Cardiac fibroblast (primary cell): ENCODE data around the gene NAGA.

ENCODE experiments used
- DNase-seq, 2 donors: peaks; one replicate each; pipeline versions ENCODE4 v3.0.0 to v3.0.0-alpha.2; 2010; ENCODE audit warnings: low read depth in 2 of 2
- H3K4me3 ChIP-seq, 2 donors: replicated peaks in 1 of 2; 1 replicate in 1 of 2; 2 replicates in 1 of 2; pipeline ENCODE4 v1.5.1; 2011; ENCODE audit warnings: low read depth in 2 of 2, low read length in 2 of 2, mild to moderate bottlenecking in 2 of 2, moderate library complexity in 1 of 2
- TF ChIP-seq, protein P1 (sequence below): IDR thresholded peaks from one replicate; pipeline ENCODE4 v1.5.1; 2011; ENCODE audit warnings: low read depth, mild to moderate bottlenecking, low read length, inconsistent platforms

The NAGA gene

DNA sequence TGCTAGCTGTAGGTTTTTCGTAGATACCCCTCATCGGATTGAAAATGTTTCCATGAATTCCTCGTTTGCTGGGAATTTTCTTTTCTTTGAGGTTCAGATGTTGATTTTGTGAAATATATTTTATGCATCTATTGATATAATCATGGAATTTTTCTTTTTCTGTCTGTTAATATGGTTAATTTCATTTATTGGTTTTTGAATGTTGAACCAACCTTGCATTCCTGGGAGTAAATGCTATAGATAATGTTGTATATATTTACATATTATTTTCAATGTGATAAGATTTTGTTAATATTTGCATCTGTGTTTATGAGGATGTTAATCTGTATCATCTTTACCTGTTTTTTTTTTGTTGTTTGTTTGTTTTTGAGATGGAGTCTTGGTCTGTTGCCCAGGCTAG lies 30.6 kb upstream of the NAGA start:
- TF ChIP-seq, protein P1, sequence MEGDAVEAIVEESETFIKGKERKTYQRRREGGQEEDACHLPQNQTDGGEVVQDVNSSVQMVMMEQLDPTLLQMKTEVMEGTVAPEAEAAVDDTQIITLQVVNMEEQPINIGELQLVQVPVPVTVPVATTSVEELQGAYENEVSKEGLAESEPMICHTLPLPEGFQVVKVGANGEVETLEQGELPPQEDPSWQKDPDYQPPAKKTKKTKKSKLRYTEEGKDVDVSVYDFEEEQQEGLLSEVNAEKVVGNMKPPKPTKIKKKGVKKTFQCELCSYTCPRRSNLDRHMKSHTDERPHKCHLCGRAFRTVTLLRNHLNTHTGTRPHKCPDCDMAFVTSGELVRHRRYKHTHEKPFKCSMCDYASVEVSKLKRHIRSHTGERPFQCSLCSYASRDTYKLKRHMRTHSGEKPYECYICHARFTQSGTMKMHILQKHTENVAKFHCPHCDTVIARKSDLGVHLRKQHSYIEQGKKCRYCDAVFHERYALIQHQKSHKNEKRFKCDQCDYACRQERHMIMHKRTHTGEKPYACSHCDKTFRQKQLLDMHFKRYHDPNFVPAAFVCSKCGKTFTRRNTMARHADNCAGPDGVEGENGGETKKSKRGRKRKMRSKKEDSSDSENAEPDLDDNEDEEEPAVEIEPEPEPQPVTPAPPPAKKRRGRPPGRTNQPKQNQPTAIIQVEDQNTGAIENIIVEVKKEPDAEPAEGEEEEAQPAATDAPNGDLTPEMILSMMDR, result no peak
- no peak overlapping the region for H3K4me3 ChIP-seq
- no peak for DNase-seq

DNA sequence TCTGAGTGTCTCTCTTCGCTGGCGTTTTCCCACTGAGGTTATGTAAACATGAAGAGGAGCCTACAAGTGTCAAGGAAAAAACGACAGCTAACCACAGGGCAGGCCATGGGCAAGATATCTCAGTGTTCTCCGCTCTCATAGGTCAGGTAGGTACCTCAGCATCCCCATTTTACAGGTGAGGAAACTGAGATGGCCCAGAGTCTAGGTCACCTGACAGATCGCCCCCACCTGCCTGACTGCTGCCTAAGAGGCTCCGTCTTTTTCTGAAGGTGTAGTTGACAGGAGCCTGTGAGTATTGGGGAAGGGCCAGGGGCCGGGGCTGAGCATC lies 20.8 kb upstream of the NAGA start:
- no peak for DNase-seq
- TF ChIP-seq, protein P1, result no peak

DNA sequence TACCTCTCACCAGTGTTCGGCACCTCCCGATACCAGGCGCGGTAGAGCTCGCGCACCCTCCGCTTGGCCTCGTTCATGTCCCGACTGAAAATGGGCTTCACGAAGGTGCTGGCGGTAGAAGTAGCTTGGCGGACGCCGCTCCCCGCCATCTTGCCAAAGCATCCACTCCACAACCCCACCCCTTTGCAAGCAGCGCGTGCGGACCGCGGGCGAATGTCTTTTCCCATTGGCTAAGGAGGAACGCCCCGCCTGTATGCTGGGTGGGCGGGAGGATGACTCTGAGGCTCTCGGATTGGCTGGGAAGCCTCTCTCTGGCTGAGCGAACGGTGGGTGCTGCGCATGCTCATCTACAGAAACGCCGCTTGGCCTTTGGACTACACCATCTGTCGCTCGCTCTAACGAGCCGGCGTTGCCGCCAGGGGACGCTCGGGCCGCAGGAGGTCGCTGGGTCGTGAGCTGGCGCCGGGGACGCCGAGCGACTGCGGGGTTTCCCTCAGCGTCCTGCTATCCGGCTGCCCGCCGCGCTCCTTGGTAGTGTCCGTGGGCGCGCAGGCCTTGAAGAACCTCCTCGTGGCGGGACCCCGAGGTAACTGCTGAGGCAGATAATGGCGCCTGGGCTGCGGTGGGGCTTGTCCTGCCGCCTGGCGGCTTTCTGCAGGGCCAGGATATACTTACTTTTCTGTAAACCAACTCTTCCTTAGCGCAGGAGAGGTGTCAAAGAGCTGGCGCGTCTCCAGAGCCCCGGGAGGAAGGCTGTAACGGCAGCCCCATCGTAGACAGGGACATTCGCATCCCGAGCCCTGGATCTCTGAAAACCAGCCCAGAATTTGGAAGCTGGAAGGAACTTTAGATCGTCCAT lies 20.2 kb upstream of the NAGA start, which contains the start of gene NDUFA6:
Gene NDUFA6, minus strand, starts transcription at position 177 of the 859 bp plus-strand sequence. Its CDS starts 28 bp downstream, at position 149.
- peak within 1 kb of the TSS; percentile 93 to 96 for H3K4me3 ChIP-seq
- TF ChIP-seq, protein P1, result peak; percentile 63
- peak; percentile 99 for DNase-seq

More for the DNA sequence above, 20.8 kb upstream of the NAGA start:
- H3K4me3 ChIP-seq, result peak overlapping the region; percentile 93 to 96

DNA sequence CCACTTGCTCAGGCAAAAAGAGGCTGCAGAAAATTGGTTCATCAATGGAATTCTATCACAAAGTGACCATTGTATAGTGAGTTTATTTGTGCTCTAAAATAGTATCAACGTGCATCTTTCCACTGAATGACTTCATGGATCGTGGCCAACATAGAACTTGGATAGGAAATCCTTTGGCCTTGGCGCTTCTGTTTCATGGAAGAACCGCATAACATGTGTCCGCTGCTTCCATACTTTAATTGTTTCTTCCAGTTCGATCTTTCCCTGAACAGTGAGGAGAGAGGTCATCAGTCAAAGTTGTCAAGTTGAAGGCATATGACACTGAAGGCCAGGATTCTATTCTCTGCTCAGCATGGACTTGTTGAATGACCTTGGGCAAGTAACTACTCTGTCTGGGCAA lies 15.4 kb upstream of the NAGA start:
- DNase-seq, result no peak
- no peak overlapping the region for H3K4me3 ChIP-seq
- TF ChIP-seq, protein P1, result no peak

DNA sequence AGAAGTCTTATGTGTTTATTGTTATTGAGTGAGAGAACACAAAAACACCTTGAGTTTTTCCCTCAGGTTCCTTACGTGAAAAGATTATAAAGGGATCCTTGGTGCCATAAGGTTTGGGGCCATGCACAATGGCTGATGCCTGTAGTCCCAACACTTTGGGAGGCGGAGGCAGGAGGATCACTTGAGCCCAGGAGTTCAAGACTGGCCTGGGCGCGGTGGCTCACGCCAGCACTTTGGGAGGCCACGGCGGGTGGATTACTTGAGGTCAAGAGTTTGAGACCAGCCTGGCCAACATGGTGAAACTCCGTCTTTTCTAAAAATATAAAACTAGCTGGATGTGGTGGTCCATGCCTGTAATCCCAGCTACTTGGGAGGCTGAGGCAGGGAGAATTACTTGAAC lies 14.3 kb upstream of the NAGA start:
- no peak for DNase-seq
- no peak overlapping the region for H3K4me3 ChIP-seq
- TF ChIP-seq, protein P1, result no peak

DNA sequence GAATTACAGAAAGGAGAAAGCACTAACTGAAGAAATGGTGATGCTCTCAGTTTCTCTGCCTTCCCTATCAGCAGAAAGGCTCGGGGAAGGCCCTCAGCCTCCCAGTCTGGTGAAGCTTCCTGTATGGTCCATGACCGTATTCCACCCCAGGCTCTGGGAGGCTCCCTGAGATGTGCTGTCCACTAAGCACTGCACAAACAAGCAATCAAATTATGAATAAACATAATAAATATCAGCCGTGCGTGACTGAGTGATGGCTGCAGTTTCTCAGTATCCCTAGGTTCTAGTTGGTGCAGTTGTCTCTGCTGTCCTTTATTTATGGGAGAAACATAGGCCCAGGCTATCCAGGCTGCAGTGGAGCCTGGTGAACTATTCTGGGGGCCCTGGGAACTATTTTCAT lies 12.5 kb upstream of the NAGA start:
- no peak for DNase-seq
- TF ChIP-seq, protein P1, result no peak
- no peak overlapping the region for H3K4me3 ChIP-seq
